Parathyroid adenoma (tissue), 2 donors: ENCODE data around the gene RAB40A.

Experiments
- H2AFZ ChIP-seq: fragments of 300-600 bp; sonication (generic); one replicate; pipeline ENCODE4 v1.7.0; 2017; ENCODE audit warnings: antibody characterized with exemption, mild to moderate bottlenecking
- H3K27ac ChIP-seq: fragments of 300-600 bp; sonication (generic); one replicate; pipeline ENCODE4 v1.7.0; 2017
- H3K27me3 ChIP-seq: fragments of 300-600 bp; sonication (generic); one replicate; pipeline ENCODE4 v1.7.0; 2017; ENCODE audit warnings: low read length; ENCODE audit not compliant: control insufficient read depth, insufficient read depth
- H3K36me3 ChIP-seq: fragments of 300-600 bp; sonication (generic); one replicate; pipeline ENCODE4 v1.7.0; 2017; ENCODE audit warnings: low read length; ENCODE audit not compliant: control insufficient read depth, insufficient read depth
- H3K4me1 ChIP-seq: fragments of 300-600 bp; sonication (generic); one replicate; pipeline ENCODE4 v1.7.0; 2017; ENCODE audit warnings: control low read depth
- H3K4me2 ChIP-seq: fragments of 300-600 bp; sonication (generic); one replicate; pipeline ENCODE4 v1.7.0; 2017; ENCODE audit warnings: low read length
- H3K4me3 ChIP-seq: fragments of 300-600 bp; sonication (generic); one replicate; pipeline ENCODE4 v1.7.0; 2017; ENCODE audit warnings: low read depth, low read length
- H3K79me2 ChIP-seq: fragments of 300-600 bp; sonication (generic); one replicate; pipeline ENCODE4 v1.7.0; 2017; ENCODE audit warnings: control low read depth
- H3K9ac ChIP-seq: fragments of 300-600 bp; sonication (generic); one replicate; pipeline ENCODE4 v1.7.0; 2017; ENCODE audit warnings: mild to moderate bottlenecking
- H3K9me3 ChIP-seq: fragments of 300-600 bp; sonication (generic); one replicate; pipeline ENCODE4 v1.7.0; 2017; ENCODE audit warnings: low read length; ENCODE audit not compliant: control insufficient read depth
- TF ChIP-seq, protein P1 (sequence below): fragments of 300-600 bp; sonication (generic); IDR thresholded peaks from one replicate; pipeline ENCODE4 v1.7.0; 2017; ENCODE audit warnings: antibody characterized with exemption, mild to moderate bottlenecking
- donor health status: primary hyperparathyroidism.

RAB40A gene, protein sequence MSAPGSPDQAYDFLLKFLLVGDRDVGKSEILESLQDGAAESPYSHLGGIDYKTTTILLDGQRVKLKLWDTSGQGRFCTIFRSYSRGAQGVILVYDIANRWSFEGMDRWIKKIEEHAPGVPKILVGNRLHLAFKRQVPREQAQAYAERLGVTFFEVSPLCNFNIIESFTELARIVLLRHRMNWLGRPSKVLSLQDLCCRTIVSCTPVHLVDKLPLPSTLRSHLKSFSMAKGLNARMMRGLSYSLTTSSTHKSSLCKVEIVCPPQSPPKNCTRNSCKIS

DNA sequence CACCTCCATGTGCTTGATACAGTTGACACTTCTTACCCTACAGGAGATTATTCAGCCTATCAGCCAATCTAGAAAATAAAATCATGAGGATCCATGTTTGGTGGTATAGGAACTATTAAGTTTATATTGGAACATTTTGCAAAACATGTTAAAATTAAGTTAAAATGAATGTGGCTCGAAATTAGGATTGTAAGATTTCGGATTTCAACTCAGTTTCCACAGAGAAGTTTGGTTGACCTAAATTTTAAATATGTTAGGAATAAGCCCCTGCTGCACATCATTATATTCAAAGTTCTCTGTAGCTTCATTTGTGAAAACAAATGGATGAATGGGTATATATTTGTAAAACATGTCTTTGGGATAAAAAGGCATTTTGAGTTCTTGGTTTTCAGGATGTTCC lies at the start of gene RAB40A:
TSS of gene RAB40A (minus strand) at position 101 of the 400 bp plus-strand sequence. CDS start 18,733 bp downstream, outside the sequence.
- Histone ChIP-seq H3K4me2 (no peak within 1 kb of the TSS), H3K9ac (no peak within 1 kb of the TSS), H3K4me1 (no peaks in the 10 kb centered on the region), H3K36me3 (no peaks in the 10 kb centered on the region), H3K27ac (no peak within 1 kb of the TSS), H3K4me3 (no peak within 1 kb of the TSS), H2AFZ (no peak within 1 kb of the TSS), H3K27me3 (no peaks in the 10 kb centered on the region), H3K79me2 (no peaks in the 10 kb centered on the region), H3K9me3 (no peaks in the 10 kb centered on the region)
- TF ChIP-seq, protein P1, sequence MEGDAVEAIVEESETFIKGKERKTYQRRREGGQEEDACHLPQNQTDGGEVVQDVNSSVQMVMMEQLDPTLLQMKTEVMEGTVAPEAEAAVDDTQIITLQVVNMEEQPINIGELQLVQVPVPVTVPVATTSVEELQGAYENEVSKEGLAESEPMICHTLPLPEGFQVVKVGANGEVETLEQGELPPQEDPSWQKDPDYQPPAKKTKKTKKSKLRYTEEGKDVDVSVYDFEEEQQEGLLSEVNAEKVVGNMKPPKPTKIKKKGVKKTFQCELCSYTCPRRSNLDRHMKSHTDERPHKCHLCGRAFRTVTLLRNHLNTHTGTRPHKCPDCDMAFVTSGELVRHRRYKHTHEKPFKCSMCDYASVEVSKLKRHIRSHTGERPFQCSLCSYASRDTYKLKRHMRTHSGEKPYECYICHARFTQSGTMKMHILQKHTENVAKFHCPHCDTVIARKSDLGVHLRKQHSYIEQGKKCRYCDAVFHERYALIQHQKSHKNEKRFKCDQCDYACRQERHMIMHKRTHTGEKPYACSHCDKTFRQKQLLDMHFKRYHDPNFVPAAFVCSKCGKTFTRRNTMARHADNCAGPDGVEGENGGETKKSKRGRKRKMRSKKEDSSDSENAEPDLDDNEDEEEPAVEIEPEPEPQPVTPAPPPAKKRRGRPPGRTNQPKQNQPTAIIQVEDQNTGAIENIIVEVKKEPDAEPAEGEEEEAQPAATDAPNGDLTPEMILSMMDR, result no peak

DNA sequence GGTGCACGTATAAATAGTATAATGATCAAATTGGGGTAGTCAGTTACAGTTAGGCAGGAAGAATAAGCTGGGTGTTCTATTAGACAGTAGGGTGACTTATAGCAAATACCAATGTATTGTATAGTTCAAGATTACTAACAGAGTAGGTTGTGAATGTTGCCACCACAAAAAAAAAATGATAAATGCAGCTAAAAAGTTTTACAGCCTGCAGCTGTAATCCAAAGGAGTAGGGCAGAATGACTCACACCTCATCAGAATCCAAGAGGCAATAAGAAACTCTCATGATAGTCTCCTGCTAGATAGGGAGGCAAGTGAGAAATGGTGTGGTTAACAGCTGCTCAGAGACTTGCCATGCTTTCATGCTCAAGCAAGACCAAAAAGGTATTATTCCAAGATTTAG lies 46.5 kb upstream of the RAB40A start:
- Histone ChIP-seq H3K9ac (no peak overlapping the region), H3K4me1 (no peaks in the 10 kb centered on the region), H3K4me3 (no peak overlapping the region), H2AFZ (no peak overlapping the region), H3K79me2 (no peaks in the 10 kb centered on the region), H3K27ac (no peak overlapping the region), H3K4me2 (no peak overlapping the region), H3K9me3 (no peaks in the 10 kb centered on the region), H3K27me3 (no peaks in the 10 kb centered on the region), H3K36me3 (no peaks in the 10 kb centered on the region)
- TF ChIP-seq, protein P1, result no peak

DNA sequence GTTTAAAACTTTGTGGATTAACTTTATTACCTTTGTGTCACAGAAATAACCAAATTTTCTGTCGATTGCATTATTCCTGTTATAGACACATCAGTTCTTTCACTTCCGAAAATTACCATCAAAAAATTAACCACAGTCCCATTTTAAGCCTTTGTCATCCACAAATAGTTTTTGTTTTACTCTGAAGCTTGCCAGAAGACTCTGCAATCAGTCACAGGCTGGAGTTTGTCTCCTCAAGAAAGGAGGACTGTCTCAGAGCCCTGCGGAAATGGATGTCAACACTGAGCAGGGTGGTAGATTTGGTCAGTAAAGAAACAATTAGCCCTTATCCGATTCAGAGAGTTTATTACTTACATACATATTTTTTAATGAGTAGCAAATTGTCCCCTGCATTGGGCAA lies 45.9 kb upstream of the RAB40A start:
- Histone ChIP-seq H3K36me3 (no peaks in the 10 kb centered on the region), H2AFZ (no peak overlapping the region), H3K27ac (no peak overlapping the region), H3K27me3 (no peaks in the 10 kb centered on the region), H3K9ac (no peak overlapping the region), H3K4me1 (no peaks in the 10 kb centered on the region), H3K4me3 (no peak overlapping the region), H3K4me2 (no peak overlapping the region), H3K9me3 (no peaks in the 10 kb centered on the region), H3K79me2 (no peaks in the 10 kb centered on the region)
- TF ChIP-seq, protein P1, result no peak

DNA sequence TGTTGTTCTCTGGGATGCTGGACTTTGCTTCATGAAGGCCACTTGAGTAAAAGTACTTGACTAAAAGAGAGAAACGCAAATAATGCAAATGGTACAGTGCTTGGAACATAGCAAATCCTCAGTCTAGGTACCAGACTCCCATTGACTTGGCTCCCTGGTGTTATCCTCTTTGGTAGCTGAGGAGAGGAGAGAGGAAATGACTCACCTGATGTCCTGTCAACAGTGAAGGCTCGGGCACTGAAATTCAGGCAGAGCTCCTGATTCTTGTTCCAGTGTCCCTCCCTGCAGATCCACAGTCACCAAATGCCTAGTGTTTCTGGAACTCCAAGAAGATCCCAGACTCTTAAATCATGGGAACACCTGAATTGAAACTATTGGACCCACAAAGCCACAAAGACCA lies 43.5 kb upstream of the RAB40A start:
- Histone ChIP-seq H2AFZ (no peak overlapping the region), H3K9me3 (no peaks in the 10 kb centered on the region), H3K79me2 (no peaks in the 10 kb centered on the region), H3K4me1 (no peaks in the 10 kb centered on the region), H3K36me3 (no peaks in the 10 kb centered on the region), H3K4me3 (no peak overlapping the region), H3K9ac (no peak overlapping the region), H3K27ac (no peak overlapping the region), H3K4me2 (no peak overlapping the region), H3K27me3 (no peaks in the 10 kb centered on the region)
- TF ChIP-seq, protein P1, result no peak

DNA sequence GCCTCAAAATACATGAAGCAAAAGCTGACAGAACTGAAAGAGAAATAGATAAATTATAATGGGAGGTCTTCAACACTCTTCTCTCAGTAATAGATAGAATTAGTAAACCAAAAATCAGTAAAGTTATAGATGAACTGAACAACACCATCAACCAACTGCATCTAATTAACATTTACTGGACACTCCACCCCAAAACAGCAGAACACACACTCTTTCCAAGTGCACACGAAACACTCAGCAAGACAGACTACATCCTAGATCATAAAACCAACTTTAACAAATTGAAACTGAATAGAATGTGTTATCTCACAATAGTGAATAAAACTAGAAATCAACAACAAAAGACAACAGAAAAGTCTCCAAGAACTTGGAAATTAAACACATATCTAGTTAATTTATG lies 41.0 kb upstream of the RAB40A start:
- no peak overlapping the region for H3K4me2 ChIP-seq
- H3K79me2 ChIP-seq, result no peaks in the 10 kb centered on the region
- no peaks in the 10 kb centered on the region for H3K9me3 ChIP-seq
- H3K4me3 ChIP-seq, result no peak overlapping the region
- no peaks in the 10 kb centered on the region for H3K36me3 ChIP-seq
- H3K9ac ChIP-seq, result no peak overlapping the region
- H2AFZ ChIP-seq, result no peak overlapping the region
- no peaks in the 10 kb centered on the region for H3K27me3 ChIP-seq
- no peaks in the 10 kb centered on the region for H3K4me1 ChIP-seq
- H3K27ac ChIP-seq, result no peak overlapping the region
- TF ChIP-seq, protein P1, result no peak
